GM21825 (cell line): ENCODE data around the gene SCYGR7.
"Not testable (repeated sequence)": the region's sequence is repeated elsewhere in the genome, so short reads cannot be mapped to it uniquely, and the experiment has no call there.

Source experiments
- ATAC-seq: cut with Tn5 transposase; IDR thresholded peaks from one replicate; pipeline ENCODE4 v1.9.1; 2021; ENCODE audit warnings: mild to moderate bottlenecking, moderate library complexity; ENCODE audit not compliant: unreplicated experiment

SCYGR7 gene, protein sequence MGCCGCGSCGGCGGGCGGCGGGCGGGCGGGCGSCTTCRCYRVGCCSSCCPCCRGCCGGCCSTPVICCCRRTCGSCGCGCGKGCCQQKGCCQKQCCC

DNA sequence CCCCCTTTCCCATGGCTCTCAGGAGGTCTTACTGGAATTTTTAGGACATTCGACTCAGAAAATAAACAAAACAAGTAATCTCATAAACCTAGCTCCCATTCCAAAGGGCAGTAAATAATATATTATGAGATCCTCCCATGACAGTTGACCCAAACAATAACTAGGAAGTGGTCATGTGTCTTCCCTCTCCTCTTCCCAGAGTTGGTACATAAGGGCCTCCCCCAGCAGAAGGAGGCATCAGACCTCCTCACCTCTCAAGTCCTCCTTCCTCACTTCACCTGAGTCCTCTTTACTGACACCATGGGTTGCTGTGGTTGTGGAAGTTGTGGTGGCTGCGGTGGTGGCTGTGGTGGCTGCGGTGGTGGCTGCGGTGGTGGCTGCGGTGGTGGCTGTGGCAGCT is at the start of gene SCYGR7:
TSS of gene SCYGR7 (plus strand) at position 301 of the 400 bp plus-strand sequence. CDS start at position 301, 0 bp downstream.
- ATAC-seq = no peak

DNA sequence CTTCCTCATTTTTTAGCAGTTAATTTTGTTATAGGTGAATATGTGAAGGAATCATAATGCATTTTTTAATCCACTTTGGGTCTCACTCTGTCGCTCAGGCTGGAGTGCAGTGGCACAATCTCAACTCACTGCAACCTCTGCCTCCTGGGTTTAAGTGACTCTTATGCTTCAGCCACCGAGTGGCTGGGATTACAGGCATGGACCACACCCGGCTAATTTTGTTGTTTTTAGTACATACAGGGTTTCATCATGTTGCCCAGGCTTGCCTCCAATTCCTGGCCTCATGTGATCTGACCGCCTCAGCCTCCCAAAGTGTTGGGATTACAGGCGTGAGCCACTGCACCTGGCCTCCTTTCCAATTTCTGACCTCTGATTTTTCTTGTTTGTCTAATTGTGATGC is 43.9 kb upstream of the SCYGR7 start:
- no peak for ATAC-seq

DNA sequence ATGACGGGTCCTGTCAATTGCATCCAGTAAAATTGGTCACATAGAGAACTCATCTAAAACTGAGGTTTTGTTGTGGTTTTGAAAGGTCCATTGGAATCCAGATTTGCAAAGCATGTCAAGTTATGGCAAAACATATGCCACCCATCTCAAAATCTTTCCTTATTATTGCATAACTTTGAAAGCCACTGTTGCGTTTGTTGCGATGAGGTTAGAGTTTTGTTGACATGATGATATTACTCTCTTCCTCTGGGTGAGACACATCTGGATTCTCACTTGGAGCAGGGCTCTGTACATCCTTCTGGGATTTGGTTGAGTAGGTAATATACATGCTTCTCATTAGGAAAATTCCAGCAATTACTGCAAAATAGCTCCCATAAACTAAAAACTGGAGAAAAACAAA is 40.9 kb upstream of the SCYGR7 start:
- ATAC-seq = no peak

DNA sequence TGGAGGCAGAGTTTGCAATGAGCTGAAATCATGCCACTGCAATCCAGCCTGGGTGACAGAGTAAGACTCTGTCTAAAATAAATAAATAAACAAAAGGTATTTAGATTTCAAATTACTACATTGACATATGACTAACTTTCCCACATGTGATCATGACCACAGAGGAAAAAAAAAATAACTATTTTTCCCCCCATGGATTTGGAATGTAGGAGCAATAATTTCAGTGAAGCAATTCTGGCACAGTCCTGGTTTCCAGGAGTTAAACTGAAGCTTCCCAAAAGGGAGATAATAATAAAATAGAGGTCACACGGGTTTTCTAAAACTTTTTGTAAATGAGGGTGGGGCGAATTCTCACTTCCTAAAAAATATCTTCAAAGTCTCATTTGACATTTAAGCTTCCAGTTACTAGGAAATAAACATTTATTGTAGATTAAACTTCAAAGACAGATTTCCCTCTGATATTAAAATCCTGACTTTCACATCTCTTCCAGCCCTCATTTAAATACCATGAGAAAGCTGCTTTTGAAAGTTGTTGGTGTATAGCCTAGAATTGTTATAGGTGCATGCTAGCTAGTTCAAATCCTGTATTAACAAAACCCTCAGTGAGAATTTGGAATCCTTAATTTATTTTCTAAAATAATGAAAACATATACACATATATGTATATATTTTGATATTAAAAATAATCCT is 31.0 kb upstream of the SCYGR7 start:
- no peak for ATAC-seq

DNA sequence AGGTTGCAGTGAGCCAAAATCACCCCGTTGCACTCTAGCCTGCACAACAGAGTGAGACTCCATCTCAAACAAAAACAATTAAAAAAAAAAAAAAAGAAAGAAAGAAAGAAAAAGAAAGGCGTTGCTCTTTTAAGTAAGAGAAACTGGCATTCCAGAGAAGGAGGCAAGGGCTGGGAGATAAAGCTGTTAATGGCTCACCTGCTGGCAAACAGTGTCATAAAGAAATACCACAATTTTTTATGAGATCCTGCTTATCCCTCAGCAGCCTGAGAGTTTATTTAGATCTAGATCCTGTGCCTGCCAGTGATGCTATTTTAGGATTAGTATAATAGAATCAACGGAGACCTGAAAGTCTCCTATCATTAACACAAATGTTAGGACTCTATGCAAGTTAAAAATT is 26.6 kb upstream of the SCYGR7 start:
- no peak for ATAC-seq

DNA sequence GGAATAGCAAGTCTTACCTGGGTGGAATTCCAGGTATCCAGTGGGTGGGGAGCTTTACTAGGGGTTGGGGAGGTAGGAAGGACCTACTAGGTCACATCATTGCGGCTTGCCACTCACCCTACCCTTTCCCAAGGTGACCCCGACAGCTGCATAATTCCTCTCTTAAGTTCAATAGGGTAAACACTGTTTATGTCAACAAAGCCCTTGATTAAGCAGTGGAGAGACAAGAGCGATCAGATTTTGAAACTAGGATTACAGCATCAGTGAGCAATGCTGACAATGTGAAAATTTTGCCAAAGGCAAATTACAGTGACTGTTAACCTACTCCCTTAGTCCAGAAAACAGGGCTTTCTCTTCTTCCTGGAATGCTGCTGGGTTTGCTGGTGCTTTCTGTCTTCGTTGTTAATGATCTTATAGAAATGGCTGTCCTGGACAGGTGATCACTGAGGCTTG is 24.8 kb upstream of the SCYGR7 start:
- ATAC-seq = no peak

DNA sequence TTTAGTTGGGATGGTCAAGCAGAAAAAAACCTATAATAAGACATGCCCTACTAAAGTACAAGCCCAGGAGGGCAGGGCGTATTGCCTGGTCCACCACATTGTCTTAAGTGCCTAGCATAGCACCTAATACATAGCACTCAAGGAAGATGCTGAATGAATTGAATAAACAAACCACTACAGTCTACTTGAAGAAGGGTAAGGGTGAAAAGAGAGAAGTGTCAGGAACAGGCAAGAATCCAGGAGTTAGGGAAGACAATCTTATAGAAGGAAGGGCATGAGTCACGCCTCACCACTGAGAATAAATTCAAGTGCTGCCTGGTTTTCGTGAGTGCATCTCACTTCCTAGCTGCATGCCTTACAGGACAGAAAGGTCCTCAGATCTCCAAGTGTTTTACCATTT is 24.2 kb upstream of the SCYGR7 start:
- no peak for ATAC-seq

DNA sequence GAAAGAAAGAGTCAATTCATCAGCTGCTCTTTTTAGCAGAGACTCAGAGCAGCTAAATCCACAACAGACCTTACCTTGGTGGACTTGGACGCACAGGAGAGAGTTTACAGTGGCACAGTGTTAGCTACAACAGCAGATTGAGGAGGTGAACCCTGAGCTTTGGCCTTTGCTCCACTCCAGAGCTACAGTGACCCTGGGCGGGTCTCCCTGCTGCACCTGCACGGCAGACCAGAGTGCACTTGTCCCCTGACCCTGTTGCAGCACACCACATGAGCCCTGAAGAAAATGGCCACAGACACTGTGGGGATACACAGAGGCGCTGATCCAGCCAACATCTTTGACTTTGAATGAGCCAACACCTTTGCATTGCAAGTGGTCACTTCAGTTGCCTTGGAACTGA is 21.3 kb upstream of the SCYGR7 start:
- no peak for ATAC-seq

DNA sequence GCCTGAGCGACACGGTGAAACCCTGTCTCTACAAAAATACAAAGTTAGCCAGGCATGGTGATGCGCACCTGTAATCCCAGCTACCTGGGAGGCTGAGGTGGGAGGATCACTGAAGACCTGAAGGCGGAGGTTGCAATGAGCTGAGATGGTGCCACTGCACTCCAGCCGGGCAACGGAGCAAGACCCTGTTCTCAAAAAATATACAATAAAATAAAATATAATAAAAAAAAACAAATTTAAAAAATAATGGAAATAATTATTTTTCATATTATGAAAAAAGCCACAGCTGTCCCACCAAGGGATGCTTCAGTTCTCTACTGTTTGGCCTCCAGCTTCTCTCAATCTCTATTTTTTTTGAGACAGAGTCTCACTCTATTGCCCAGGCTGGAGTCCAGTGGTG is 20.7 kb upstream of the SCYGR7 start:
- ATAC-seq = no peak

DNA sequence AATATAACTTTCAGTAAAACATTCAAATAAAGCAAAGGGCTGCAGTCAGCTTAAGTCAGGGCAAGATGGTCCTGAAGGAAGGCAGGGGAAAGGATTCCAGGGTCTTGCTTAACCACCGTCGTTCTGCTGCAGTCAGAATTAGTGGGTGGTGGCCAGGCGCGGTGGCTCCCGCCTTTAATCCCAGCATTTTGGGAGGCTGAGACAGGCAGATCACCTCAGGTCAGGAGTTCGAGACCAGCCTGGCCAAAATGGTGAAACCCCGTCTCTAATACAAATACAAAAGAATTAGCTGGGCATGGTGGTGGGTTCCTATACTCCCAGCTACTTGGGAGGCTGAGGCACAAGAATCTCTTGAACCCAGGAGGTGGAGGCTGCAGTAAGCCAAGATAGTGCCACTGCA is 17.1 kb upstream of the SCYGR7 start:
- no peak for ATAC-seq

DNA sequence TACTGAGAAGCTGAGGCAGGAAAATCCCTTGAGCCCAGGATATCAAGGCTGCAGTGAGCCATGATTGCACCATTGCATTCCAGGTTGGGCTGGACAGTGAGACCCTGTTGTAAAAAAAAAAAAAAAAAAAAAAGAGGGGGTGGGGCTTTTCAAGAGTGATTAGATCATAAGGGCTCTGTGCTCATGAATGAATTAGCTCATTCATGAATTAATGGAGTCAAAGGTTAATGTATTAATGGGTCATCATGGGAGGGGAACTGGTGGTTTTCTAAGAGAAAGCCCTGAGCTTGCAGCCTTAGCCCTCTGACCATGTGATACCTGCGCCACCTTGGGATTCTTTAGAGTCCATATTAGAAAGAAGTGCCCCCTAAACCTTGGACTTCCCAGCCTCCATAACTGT is 14.8 kb upstream of the SCYGR7 start:
- ATAC-seq = no peak

DNA sequence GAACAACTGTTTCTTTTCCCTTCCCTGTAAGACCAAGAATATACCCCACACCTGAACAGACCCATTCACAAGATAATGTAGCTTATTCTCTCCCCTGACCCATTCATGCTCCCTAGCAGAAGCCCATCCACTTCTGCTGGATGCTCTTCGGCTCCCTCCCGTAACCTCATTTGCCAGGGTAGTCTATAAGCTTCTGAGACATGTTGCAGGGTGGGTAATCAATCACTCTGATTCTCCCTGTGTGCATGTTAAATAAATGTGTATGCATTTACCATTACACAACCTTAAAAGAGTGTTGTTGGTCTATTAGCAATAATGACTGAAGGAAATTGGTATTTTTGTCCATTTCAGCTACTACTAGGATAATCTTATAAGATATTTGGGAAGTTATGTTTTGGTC is 11.6 kb upstream of the SCYGR7 start:
- ATAC-seq = no peak

DNA sequence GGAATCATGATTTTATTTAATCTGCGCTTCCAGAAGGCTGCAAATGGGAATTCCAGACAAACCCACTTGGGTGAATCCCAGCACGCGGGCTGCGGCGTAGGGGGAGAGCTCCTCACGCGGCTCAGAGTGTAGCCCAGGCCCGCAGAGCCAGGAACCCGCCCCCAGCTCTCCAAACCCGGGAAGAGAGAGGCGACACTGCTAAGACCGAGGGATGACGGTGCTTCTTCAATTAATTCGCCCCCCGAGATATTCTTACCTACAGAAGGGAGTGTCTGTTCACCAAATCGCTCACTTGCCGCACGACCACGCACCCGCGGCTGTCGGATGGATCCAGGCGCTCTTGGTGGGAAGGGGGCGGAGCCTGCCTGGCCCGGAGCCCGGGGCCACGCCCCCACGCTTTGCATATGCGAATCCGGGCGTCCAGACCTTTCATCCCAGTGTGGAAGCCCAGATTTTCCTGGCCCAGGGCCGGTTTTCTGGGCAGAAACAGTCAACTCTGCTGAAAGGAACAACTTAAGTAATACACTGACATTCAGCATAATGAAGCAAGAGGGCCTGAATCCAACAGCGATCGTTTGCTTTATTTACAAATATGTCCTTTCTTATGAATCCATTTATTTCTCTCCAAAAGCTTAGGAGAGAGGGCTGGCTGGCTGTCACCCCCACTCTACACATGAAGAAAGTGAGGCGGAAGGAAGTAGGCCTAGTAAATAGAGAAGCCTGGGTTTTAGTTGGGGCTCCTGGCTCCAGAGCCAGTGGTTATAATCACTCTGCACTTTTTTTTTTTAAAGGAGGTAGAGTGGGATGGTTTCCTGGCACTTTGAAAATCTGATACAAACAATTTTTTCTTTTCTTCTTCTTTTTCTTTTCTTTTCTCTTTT is 10.2 kb upstream of the SCYGR7 start, which contains the start of gene SLC19A3:
TSS of gene SLC19A3 (minus strand) at position 342 of the 881 bp plus-strand sequence. CDS start 15,710 bp downstream, outside the sequence.
- ATAC-seq = no peak

DNA sequence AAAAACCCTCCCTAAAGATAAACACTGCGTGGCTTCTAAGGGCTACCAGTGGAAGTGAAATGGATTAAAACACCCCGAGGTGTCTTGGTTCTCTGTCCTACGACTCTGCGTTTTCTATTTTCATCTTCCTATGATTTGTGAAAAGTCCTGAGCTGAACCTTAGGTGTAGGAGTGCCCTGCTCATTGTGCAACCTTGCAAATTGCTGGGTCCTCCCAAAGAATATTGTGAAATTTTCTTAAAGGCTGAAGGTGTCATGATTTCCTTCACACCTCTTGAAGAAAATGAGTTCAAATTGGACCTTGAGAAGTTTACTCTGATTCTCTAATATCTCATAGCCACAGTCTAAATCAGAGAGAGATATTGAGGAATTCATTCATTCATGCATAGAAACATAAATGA is 8.5 kb upstream of the SCYGR7 start:
- ATAC-seq = no peak

DNA sequence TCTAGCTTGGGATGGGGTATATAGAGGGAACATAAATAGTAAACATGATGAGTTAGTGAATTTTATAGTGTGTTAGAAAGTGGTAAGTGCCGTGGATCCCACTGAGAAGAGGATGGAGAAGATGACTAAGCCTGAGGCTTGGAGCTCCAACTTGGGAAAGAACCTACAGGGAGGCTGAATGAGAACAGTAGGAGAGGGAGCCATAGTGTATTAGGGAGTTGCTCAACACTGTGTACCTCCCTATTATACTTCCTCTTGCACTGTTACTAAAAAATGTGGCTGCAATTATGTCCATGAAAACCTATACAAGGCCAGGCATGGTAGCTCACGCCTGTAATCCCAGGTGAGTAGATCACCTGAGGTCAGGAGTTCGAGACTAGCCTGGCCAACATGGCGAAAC is 7.5 kb upstream of the SCYGR7 start:
- ATAC-seq = no peak

DNA sequence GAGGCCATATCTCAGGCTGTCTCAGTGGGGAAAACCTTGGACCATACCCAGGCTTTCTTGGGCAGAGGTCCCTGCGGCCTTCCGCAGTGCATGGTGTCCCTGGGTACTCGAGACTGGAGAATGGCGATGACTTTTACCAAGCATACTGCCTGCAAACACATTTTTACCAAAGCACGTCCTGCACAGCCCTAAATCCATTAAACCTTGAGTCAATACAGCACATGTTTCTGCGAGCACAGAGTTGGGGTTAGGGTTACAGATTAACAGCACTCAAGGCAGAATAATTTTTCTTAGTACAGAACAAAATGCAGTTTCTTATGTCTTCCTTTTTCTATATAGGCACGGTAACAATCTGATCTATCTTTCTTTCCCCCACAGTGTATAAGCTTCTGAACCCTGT is 5.3 kb upstream of the SCYGR7 start:
- ATAC-seq = not testable (repeated sequence)

DNA sequence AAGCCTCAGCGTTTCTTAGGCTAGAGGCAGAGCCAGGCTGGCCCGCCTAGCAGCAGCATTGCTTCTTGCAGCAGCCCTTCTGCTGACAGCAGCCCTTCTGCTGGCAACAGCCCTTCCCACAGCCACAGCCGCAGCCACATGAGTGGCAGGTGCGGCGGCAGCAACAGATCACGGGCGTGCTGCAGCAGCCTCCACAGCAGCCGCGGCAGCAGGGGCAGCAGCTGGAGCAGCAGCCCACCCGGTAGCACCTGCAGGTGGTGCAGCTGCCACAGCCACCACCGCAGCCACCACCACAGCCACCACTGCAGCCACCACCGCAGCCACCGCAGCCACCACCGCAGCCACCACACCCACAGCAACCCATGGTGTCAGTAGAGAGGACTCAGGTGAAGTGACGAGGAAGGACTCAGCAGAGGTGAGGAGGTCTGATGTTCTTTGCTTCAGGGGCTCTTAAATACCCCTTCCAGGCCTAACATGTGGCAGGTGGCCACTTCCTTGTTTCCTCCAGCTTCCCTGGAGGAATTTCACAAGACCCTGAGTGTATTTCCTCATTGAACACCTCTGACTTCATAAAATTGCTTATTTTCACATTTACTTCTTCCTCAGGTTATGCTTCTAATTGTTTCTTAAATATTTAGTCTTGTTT is 3.6 kb upstream of the SCYGR7 start, which contains the start of gene SCYGR6:
TSS of gene SCYGR6 (minus strand) at position 364 of the 646 bp plus-strand sequence. CDS start at position 364, 0 bp downstream.
- no peak for ATAC-seq

DNA sequence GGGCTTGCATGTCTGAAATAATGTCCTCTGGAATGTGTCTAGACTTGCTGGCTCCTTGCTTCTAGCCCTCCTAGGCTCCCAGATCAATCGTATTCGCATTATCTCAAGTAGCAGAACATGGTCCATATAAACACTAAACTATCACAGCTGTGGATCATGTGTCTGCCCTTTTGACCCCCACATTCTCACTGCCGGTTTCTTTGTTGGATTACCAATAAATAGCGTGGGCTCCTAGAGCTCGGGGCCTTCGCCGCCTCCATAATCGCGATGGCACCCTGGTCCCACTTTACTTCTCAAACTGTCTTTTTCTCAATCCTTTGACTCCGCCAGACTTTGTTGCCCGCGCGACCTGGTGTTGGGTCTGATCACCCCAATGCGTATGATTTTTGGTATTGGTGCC is 11.2 kb downstream of the SCYGR7 start:
- ATAC-seq = no peak

DNA sequence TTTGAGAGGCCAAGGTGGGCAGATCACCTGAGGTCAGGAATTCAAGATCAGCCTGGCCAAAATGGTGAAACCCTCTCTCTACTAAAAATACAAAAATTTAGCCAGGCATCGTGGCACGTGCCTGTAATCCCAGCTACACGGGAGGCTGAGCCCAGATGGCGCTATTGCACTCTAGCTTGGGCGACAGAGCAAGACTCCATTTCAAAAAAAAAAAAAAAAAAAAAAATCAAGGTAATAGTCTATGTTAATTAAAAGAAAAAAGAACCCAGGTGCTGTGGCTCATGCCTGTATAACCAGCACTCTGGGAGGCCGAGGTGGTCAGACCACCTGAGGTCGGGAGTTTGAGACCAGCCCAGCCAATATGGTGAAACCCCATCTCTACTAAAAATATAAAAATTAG is 12.6 kb downstream of the SCYGR7 start:
- not testable (repeated sequence) for ATAC-seq

DNA sequence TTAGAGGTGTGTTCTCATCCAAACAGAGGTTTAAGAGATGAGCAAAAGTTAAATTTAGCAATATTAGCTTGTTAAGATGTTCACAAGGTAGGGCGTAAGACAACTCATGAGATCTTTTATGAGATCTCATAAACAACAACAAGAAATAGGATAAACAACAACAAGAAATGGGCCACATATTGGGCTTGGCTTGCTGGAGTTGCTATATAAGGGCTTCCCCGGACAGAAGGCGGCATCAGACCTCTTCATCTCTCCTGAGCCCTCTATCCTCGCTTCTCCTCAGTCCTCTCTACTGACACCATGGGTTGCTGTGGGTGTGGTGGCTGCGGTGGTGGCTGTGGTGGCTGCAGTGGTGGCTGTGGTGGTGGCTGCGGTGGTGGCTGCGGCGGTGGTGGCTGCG is 17.5 kb downstream of the SCYGR7 start, which contains the start of gene SCYGR8:
TSS of gene SCYGR8 (plus strand) at position 301 of the 400 bp plus-strand sequence. CDS start at position 301, 0 bp downstream.
- ATAC-seq = no peak

DNA sequence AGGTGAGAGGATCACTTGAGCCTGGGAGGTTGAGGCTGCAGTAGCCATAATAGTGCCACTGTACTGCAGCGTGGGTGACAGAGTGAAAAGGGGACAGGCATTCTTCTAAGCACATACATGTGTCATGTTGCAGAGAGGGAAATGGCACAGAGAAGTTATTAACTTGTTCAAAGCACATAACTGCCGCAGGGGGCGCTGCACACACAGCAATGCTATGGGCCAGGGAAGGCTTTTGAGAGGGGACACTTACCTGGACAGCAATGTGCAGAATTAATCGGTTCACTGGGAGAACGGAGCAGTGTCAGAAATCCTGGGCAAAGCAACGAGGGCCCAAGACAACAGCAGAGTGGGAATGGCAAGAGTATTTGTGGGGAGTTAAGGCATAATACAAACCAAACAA is 19.9 kb downstream of the SCYGR7 start:
- ATAC-seq = no peak
